GM23248 (cell line): ENCODE data around the gene MEDAG.

Experiments used
- EZH2 ChIP-seq: fragments of 200-600 bp; sonication (generic); IDR thresholded peaks from 2 replicates; pipeline ENCODE4 v1.6.1; 2018; ENCODE audit warnings: antibody characterized with exemption, mild to moderate bottlenecking; ENCODE audit not compliant: insufficient read depth, poor library complexity, severe bottlenecking
- EZH2phosphoT487 ChIP-seq: fragments of 200-600 bp; sonication (generic); IDR thresholded peaks from 2 replicates; pipeline ENCODE4 v1.6.1; 2018; ENCODE audit warnings: antibody characterized with exemption, moderate library complexity, mild to moderate bottlenecking, low read depth; ENCODE audit not compliant: insufficient read depth

DNA sequence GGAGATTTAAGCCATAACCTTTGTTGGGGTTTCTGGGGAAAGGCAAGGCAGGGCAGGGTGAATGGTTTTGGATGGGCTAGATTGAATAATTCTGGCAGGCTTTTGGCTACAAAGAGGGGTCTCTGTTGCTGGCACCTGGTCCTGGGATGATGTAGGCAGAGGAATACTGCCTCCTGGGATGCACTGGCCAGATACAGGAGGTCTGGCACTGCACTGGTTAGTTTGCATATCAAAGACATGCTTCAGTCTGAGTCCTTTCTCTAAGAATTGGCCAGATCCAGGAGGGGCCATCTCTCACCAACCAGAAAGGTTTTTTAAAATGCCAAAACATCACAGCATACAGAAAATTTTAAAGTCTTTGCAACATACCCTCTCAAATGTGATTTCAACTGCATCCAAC lies 8.0 kb upstream of the MEDAG start:
- no peak for TF ChIP-seq EZH2phosphoT487
- no peak for TF ChIP-seq EZH2
